K562 (cell line): ENCODE results near the gene GATA1. TPM values are rescaled to one million over a fixed set of nuclear protein-coding genes. Genes with fewer than 3 reads are reported as not detected.

Source experiments
- ARID2 ChIP-seq: fragments of 450-650 bp; IDR thresholded peaks from 2 replicates; pipeline ENCODE4 v1.6.1; 2017; ENCODE audit warnings: antibody characterized with exemption, mild to moderate bottlenecking
- LARP7 ChIP-seq: fragments of 450-650 bp; IDR thresholded peaks from 2 replicates; pipeline ENCODE4 v1.6.1; 2016
- THRAP3 ChIP-seq: fragments of 450-650 bp; IDR thresholded peaks from 2 replicates; pipeline ENCODE4 v1.6.1; 2016; ENCODE audit warnings: mild to moderate bottlenecking, inconsistent platforms, borderline replicate concordance
- polyA plus RNA-seq, 8 experiments: library from polyadenylated mRNA; depleted of rRNA in 4 of 8; stranded (reverse) in 5 of 8; unstranded in 3 of 8; fragments of >200 nt; fragmentation: Nextera tagmentation in 2 of 8; fragmentation: Illumina TruSeq in 1 of 8; extraction: Ambion mirVana in 2 of 8; extraction: Trizol in 1 of 8; gene quantifications; 2 replicates each; pipeline versions ENCODE4 v1.2.1 to v1.2.3, GENCODE V29; 2011 to 2014; ENCODE audit warnings: inconsistent platforms in 1 of 8, missing spikeins in 1 of 8
- total RNA-seq, 7 experiments: library from RNA; depleted of rRNA in 6 of 7; stranded (reverse); fragments of >200 nt in 6 of 7; fragmentation: Illumina TruSeq in 2 of 7; extraction: Trizol in 2 of 7; gene quantifications; 2 replicates each; pipeline versions ENCODE4 v1.2.1 to v1.2.3, GENCODE V29; 2011 to 2021; ENCODE audit warnings: low replicate concordance in 1 of 7
- TF ChIP-seq, protein P1 (sequence below): fragments of 450-650 bp; formaldehyde crosslinking; IDR thresholded peaks from 2 replicates; pipeline ENCODE4 v1.4.0; 2022; ENCODE audit warnings: missing genetic modification characterization
- TF ChIP-seq, protein P2 (sequence below): fragments of 250-450 bp; sonication (Bioruptor Pico); IDR thresholded peaks from 2 replicates; pipeline ENCODE4 v1.4.0; 2020
- TF ChIP-seq, protein P3 (sequence below): fragments of 450-650 bp; IDR thresholded peaks from one replicate; pipeline ENCODE4 v1.6.1; 2018; ENCODE audit warnings: mild to moderate bottlenecking, moderate library complexity; ENCODE audit not compliant: partially characterized antibody
- TF ChIP-seq, protein P4 (sequence below): fragments of 450-650 bp; IDR thresholded peaks from 2 replicates; pipeline ENCODE4 v1.6.1; 2016; ENCODE audit warnings: missing biosample characterization, missing genetic modification characterization

GATA1 gene
- total and polyA plus RNA-seq, 9 of the 15 experiments (the other 6 are each of a cell fraction or from before 2014, with no cell fraction given): 11.9 to 291 (median 116) TPM

DNA sequence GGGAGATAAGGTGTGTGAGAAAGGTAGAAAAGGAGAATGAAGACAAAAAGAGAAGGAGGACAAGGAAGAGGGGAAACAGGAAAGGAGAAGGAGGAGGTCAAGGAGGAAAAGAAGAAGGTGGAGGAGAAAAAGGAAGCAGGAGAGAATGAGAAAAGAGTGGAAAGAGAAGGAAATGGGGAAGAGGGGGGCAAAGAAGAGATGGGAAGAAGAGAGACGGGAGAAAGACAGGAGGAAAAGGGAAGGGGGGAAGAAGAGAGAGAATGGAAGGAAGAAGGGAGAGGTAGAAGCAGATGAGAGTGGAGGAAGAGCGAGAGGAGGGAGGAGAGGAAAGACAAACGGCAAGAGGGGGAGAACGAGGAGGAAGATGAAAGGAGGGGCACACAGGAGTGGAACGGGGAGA lies 4.1 kb downstream of the GATA1 start (continued):
- TF ChIP-seq, protein P1, sequence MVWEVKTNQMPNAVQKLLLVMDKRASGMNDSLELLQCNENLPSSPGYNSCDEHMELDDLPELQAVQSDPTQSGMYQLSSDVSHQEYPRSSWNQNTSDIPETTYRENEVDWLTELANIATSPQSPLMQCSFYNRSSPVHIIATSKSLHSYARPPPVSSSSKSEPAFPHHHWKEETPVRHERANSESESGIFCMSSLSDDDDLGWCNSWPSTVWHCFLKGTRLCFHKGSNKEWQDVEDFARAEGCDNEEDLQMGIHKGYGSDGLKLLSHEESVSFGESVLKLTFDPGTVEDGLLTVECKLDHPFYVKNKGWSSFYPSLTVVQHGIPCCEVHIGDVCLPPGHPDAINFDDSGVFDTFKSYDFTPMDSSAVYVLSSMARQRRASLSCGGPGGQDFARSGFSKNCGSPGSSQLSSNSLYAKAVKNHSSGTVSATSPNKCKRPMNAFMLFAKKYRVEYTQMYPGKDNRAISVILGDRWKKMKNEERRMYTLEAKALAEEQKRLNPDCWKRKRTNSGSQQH: peak; percentile 80
- TF ChIP-seq, protein P2, sequence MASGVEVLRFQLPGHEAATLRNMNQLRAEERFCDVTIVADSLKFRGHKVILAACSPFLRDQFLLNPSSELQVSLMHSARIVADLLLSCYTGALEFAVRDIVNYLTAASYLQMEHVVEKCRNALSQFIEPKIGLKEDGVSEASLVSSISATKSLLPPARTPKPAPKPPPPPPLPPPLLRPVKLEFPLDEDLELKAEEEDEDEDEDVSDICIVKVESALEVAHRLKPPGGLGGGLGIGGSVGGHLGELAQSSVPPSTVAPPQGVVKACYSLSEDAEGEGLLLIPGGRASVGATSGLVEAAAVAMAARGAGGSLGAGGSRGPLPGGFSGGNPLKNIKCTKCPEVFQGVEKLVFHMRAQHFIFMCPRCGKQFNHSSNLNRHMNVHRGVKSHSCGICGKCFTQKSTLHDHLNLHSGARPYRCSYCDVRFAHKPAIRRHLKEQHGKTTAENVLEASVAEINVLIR (CRISPR knock-in tag): no peak
- TF ChIP-seq, protein P3, sequence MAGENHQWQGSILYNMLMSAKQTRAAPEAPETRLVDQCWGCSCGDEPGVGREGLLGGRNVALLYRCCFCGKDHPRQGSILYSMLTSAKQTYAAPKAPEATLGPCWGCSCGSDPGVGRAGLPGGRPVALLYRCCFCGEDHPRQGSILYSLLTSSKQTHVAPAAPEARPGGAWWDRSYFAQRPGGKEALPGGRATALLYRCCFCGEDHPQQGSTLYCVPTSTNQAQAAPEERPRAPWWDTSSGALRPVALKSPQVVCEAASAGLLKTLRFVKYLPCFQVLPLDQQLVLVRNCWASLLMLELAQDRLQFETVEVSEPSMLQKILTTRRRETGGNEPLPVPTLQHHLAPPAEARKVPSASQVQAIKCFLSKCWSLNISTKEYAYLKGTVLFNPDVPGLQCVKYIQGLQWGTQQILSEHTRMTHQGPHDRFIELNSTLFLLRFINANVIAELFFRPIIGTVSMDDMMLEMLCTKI: no peak
- peak; percentile 54; the same call in 1 of the 2 replicates for TF ChIP-seq ARID2
- TF ChIP-seq, protein P4, sequence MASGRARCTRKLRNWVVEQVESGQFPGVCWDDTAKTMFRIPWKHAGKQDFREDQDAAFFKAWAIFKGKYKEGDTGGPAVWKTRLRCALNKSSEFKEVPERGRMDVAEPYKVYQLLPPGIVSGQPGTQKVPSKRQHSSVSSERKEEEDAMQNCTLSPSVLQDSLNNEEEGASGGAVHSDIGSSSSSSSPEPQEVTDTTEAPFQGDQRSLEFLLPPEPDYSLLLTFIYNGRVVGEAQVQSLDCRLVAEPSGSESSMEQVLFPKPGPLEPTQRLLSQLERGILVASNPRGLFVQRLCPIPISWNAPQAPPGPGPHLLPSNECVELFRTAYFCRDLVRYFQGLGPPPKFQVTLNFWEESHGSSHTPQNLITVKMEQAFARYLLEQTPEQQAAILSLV (tag): no peak
- TF ChIP-seq LARP7: peak; percentile 70; the same call in 1 of the 2 replicates
- TF ChIP-seq THRAP3: peak; percentile 64; the same call in 1 of the 2 replicates
